ENCODE data around the gene PTPN12. TPM values are rescaled to one million over a fixed set of nuclear protein-coding genes. Genes with fewer than 3 reads are reported as not detected.
"Not testable (repeated sequence)": the region's sequence is repeated elsewhere in the genome, so short reads cannot be mapped to it uniquely, and the experiment has no call there.

The PTPN12 gene
- total RNA-seq, 1 experiment from 2014 or later, result 38.4 TPM

GRCh38 chr7:77579797-77580196 lies 42.7 kb downstream of the PTPN12 start:
- no peak for DNase-seq (ENCODE audit: low read depth)

DNA sequence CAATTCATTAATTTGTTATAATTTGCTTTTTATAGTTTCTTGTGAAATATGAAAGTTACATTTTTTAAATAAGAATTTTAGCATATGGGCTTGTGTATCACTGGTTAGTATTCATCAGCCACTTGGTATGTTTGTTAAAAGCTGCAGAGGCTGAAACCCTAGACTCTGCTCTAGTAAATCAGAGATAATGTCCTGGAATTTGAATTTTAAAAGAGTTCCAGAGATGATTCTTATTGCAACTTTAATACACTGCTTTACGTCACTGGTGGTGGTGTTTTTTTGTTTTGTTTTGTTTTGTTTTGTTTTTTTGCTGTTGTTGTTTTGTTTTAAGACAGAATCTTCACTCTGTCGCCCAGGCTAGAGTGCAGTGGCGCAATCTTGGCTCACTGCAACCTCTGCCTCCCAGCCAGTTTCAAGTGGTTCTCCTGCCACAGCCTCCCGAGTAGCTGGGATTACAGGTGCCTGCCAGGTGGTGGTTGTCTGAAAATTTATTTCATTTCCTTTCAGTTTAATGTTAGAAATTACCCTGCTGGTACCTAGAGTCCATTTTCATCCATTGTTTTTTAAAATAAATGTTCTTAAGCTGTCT lies 43.8 kb downstream of the PTPN12 start:
- DNase-seq (ENCODE audit: low read depth), result no peak

DNA sequence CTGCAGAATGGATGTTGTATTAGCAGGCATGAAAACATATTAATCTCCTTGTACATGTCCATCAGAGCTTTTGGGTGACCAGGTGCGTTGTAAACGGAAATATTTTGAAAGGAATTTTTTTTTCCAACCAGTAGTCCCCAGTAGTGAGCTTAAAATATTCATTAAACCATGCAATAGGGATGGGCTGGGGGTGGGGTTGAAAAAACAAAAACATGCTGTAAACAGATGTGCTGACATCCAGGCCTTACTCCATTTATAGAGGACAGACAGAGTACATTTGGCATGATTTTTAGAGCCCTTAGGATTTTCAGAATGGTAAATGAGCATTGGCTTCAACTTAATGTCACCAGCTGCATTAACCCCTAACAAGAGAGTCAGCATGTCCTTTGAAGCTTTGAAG lies 50.2 kb downstream of the PTPN12 start:
- no peak for DNase-seq (ENCODE audit: low read depth)

- DNase-seq (ENCODE audit: low read depth), result no peak
These were observed 63.9 kb downstream of the PTPN12 start for GRCh38 chr7:77600952-77601351.

DNA sequence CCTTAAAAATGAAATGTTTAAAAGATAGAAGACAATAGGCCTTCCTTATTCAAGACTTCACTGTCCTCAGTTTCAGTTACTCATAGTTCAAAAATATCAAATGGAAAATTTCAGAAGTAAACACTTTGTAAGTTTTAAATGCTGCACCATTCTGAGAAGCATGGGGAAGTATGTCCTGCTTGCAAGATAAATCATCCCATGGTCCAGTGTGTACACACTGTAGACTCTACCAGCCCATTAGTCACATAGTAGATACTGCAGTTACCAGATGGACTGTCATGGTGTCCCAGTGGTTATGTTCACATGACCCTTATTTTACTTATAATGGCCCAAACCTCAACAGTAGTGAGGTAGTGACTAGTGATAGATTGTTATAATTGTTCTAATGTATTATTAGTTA lies 69.5 kb downstream of the PTPN12 start:
- no peak for DNase-seq (ENCODE audit: low read depth)

GRCh38 chr7:77619314-77619713 lies 82.2 kb downstream of the PTPN12 start:
- DNase-seq (ENCODE audit: low read depth), result no peak

GRCh38 chr7:77626586-77627308 lies 89.7 kb downstream of the PTPN12 start:
- DNase-seq (ENCODE audit: low read depth), result no peak

DNA sequence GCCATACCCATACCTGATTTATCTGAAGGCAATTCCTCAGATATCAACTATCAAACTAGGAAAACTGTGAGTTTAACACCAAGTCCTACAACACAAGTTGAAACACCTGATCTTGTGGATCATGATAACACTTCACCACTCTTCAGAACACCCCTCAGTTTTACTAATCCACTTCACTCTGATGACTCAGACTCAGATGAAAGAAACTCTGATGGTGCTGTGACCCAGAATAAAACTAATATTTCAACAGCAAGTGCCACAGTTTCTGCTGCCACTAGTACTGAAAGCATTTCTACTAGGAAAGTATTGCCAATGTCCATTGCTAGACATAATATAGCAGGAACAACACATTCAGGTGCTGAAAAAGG lies 90.2 kb downstream of the PTPN12 start:
- no peak for DNase-seq (ENCODE audit: low read depth)

DNA sequence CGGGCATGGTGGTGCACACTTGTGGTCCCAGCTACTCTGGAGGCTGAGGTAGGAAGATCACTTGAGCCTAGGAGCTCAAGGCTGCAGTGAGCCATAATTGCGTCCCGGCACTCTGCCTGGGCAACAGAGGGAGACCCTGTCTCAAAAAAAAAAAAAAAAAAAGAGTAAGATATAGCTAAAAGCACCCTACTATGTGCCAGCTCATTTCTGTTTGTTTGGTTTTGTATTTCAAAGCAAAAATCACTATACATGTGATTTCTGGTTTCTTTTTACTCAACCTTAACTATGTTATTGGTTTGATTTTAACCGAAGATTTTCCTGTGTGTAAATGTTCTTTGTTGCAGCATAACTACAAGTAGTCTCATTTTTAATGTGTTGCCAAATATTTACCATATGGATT lies 92.7 kb downstream of the PTPN12 start:
- no peak for DNase-seq (ENCODE audit: low read depth)

DNA sequence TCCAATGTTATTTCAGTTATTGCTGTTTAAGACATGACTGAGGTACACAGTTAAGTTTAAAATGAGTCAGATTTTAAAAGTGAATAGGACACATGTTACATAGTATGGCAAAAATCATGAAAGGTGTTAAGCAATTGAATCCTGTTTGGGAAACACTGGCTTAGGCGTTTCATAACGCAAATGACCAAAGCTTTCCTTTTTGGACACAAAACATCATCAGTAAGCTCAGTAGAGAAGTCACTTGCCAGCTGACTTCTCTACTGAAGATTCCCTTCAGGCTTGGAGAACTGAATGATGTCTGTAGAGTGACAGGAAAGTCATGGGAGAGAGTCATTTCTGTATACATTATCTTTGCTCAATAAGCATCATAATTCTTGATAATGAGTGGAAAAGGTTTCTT lies 94.7 kb downstream of the PTPN12 start:
- DNase-seq (ENCODE audit: low read depth), result no peak

DNA sequence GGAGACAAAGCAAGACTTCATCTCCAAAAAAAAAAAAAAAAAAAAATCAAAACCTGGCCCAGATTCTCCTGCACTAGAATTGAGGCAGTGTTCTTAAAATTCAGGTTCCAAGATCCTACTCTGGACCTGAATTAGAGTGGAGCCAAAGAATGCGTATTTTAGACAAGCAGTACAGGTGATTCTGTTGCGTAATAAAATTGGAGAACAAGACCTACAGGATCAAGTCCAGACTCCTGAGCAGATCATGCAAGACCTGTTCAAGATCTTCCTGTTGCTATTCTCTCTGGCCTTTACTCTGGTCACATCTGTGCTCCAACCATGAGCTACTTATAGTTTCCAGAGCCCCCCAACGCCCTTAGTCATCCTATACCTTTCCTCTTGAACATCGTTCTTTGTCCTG lies 107.7 kb downstream of the PTPN12 start:
- no peak for DNase-seq (ENCODE audit: low read depth)

DNA sequence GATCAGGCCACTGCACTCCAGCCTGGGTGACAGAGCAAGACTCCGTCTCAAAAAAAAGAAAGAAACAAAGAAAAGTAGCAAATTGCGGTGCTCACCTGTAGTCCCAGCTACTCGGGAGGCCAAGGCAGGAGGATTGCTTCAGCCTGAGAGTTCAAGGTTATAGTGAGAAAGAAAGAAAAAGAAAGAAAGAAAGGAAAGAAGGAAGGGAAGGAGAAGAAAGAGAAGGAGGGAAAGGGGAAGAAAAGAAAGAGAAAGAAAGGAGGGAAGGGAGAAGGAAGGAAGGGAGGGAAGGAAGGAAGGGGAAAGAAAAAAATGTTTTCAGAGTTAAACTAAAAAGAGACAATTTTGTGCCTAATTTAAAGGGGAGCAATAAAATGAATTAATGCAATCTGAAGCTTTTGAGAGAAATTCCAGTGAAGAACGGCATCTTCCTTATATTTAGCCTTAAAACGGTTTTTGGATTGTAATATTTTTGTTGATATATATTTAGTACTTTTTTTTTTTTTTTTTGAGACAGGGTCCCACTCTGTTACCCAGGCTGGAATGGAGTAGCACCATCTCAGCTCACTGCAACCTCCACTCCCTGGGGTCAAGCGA lies 111.7 kb downstream of the PTPN12 start:
- no peak for DNase-seq (ENCODE audit: low read depth)

GRCh38 chr7:77649716-77650349 lies 112.7 kb downstream of the PTPN12 start:
- no peak for DNase-seq (ENCODE audit: low read depth)

GRCh38 chr7:77651575-77652162 lies 114.6 kb downstream of the PTPN12 start:
- DNase-seq (ENCODE audit: low read depth), result no peak

DNA sequence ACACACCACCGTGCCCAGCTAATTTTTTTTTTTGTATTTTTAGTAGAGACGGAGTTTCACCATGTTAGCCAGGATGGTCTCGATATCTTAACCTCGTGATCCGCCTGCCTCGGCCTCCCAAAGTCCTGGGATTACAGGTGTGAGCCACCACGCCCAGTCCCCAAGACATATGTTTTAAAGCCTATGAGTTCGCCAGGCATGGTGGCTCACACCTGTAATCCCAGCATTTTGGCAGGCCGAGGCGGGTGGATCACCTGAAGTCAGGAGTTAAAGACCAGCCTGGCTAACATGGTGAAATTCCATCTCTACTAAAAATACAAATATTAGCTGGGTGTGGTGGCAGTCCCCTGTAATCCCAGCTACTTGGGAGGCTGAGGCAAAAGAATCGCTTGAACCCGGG lies 115.7 kb downstream of the PTPN12 start:
- DNase-seq (ENCODE audit: low read depth), result not testable (repeated sequence)

DNA sequence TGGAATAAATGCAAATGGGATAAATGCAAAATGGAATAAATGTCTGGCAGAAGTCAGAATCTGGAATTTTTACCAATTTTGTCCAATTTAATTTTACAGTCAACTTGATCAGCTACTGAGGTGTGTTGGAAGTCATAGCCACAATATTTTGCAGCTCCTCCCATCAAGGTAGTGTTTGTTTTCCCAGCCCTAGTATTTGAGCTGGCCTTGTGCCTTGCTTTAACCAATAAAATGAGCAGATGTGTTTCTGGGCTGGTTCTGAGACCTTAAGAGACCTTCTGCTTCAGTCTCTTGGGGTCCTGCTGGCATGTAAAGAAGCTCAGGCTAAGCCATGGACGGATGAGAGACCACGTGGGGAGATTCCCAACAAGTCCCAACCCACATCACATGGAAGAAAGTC lies 116.5 kb downstream of the PTPN12 start:
- no peak for DNase-seq (ENCODE audit: low read depth)

DNA sequence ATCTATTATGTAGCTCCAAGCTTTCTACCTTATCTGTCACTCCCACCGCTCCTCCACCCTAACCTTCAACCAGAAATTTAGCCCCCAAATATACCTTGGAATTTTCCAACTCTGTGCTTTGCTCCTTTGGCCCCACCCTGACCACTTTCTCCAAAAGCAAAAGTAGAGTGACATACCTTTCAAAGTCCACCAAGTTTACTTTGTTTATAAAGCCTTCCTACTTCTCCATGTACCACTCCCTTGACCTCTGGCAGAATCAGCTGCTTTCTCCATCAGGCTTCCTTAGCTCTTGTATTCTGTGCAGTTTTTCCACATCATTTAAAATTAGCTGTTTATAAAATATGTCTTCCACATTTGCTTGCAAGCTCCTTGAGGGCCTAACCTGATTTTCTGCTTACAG lies 118.3 kb downstream of the PTPN12 start:
- no peak for DNase-seq (ENCODE audit: low read depth)

GRCh38 chr7:77655836-77656455 lies 118.9 kb downstream of the PTPN12 start:
- DNase-seq (ENCODE audit: low read depth), result peak; percentile 21

- DNase-seq (ENCODE audit: low read depth), result peak; percentile 27
These were observed 120.5 kb downstream of the PTPN12 start for GRCh38 chr7:77657427-77658224.

DNA sequence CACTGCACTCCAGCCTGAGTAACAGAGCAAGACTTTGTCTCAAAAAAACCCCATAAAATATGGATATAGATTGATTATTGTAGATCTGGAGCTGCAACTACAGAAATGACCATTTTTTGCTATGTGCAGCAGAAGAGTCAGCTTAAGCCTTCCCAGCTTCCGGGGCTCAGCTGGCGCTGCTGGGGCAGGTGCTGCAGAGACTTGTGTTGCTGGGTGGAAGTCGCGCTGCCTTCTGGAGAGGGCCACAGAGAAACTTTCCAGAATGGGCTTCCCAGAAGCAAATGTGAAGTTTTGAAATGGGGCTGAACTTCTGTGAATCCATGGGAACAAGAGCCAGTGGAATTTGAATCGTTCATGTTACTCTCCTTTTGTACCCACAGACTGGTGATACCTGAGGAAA lies 121.8 kb downstream of the PTPN12 start:
- DNase-seq (ENCODE audit: low read depth), result no peak

- no peak for DNase-seq (ENCODE audit: low read depth)
These were observed 124.7 kb downstream of the PTPN12 start for GRCh38 chr7:77661816-77662215.
